Panc1 (cell line): ENCODE measurements around the gene C5AR2. TPM values are rescaled to one million over a fixed set of nuclear protein-coding genes. Genes with fewer than 3 reads are reported as not detected.

Source experiments
- ATAC-seq: fragments of 200-7000 bp; cut with Tn5 transposase; 2 replicates; pipeline ENCODE4 v1.9.1; 2020; ENCODE audit warnings: mild to moderate bottlenecking, moderate library complexity
- BruUV-seq: library from RNA; stranded (reverse); fragments of 400-500 nt; replicated peaks from 2 replicates; lab custom pipeline; 2021; lab: Mats Ljungman, UMichigan
- CTCF ChIA-PET: fragments of 300-600 bp; sonication (Branson Sonifier 250); formaldehyde crosslinking; loops from one replicate; lab custom pipeline; 2022; ENCODE audit warnings: antibody characterized with exemption; lab: Charles Lee
- POLR2A ChIA-PET: fragments of 300-600 bp; sonication (Branson Sonifier 250); formaldehyde crosslinking; loops from one replicate; lab custom pipeline; 2022; ENCODE audit warnings: antibody characterized with exemption; lab: Charles Lee
- DNase-seq: peaks from one replicate; pipeline ENCODE4 v3.0.0-alpha.2; 2010; ENCODE audit warnings: low read depth, low spot score
- H3K27ac ChIP-seq: 2 replicates; pipeline ENCODE4 v1.5.1; 2011; ENCODE audit warnings: mild to moderate bottlenecking, low read length, inconsistent platforms
- H3K27me3 ChIP-seq: fragments of 200-500 bp; sonication (Bioruptor generic); 2 replicates; pipeline ENCODE4 v1.6.0; 2014; ENCODE audit warnings: low read length, inconsistent platforms; ENCODE audit not compliant: control insufficient read depth, insufficient read depth
- H3K36me3 ChIP-seq: fragments of 200-500 bp; sonication (Bioruptor generic); 2 replicates; pipeline ENCODE4 v1.5.1; 2014; ENCODE audit warnings: inconsistent platforms, mild to moderate bottlenecking, low read length, moderate library complexity; ENCODE audit not compliant: control insufficient read depth, insufficient read depth
- H3K4me1 ChIP-seq: 2 replicates; pipeline ENCODE4 v1.5.1; 2011; ENCODE audit warnings: inconsistent platforms, mild to moderate bottlenecking, low read length, moderate library complexity; ENCODE audit not compliant: control insufficient read depth, insufficient read depth
- H3K4me3 ChIP-seq, 2 experiments: 2 replicates each; pipeline ENCODE4 v1.5.1; 2011 to 2012; ENCODE audit warnings: low read depth in 2 of 2, low read length in 2 of 2, mild to moderate bottlenecking in 2 of 2, inconsistent platforms in 1 of 2, moderate library complexity in 1 of 2
- H3K9me3 ChIP-seq: fragments of 200-500 bp; sonication (Bioruptor generic); 2 replicates; pipeline ENCODE4 v1.5.1; 2014; ENCODE audit warnings: low read depth, mild to moderate bottlenecking, inconsistent platforms, low read length, moderate library complexity; ENCODE audit not compliant: control insufficient read depth, insufficient read depth
- CTCF ChIP-seq: fragments of 450-650 bp; IDR thresholded peaks from 2 replicates; pipeline ENCODE4 v1.5.1; 2017; ENCODE audit warnings: mild to moderate bottlenecking
- POLR2AphosphoS5 ChIP-seq: IDR thresholded peaks from 2 replicates; pipeline ENCODE4 v1.6.1; 2012; ENCODE audit warnings: mild to moderate bottlenecking, low read depth, low read length, moderate library complexity
- SIN3A ChIP-seq: IDR thresholded peaks from 2 replicates; pipeline ENCODE4 v1.6.1; 2012; ENCODE audit warnings: low read depth, mild to moderate bottlenecking, low read length, moderate library complexity, borderline replicate concordance; ENCODE audit not compliant: insufficient read depth
- TCF7L2 ChIP-seq: IDR thresholded peaks from 2 replicates; pipeline ENCODE4 v1.6.1; 2011; ENCODE audit warnings: mild to moderate bottlenecking, low read depth, low read length, inconsistent platforms
- in situ Hi-C: cut with HindIII; loops from 2 replicates; pipeline ENCODE4 v1.10.0; 2016; ENCODE audit warnings: low sequenced_read_pairs, low pct_unique_long_range_greater_than_20kb
- intact Hi-C: fragments of 100-400 bp; cut with micrococcal nuclease; formaldehyde crosslinking; loops from one replicate; pipeline ENCODE4 v1.10.0; 2022; ENCODE audit not compliant: unreplicated experiment
- total RNA-seq: library from RNA; stranded (reverse); gene quantifications from one replicate; pipeline ENCODE4 v1.2.1, GENCODE V29; 2021; ENCODE audit not compliant: unreplicated experiment
- TF ChIP-seq, protein P1 (sequence below), 2 experiments: IDR thresholded peaks; 2 replicates each; pipeline ENCODE4 v1.6.1; 2011 to 2012; ENCODE audit warnings: low read depth in 2 of 2, control low read depth in 1 of 2, low read length in 1 of 2, mild to moderate bottlenecking in 1 of 2, moderate library complexity in 1 of 2; ENCODE audit not compliant: insufficient read depth in 1 of 2

The C5AR2 gene
- total RNA-seq, 1 experiment from 2014 or later = 0.03 TPM

DNA sequence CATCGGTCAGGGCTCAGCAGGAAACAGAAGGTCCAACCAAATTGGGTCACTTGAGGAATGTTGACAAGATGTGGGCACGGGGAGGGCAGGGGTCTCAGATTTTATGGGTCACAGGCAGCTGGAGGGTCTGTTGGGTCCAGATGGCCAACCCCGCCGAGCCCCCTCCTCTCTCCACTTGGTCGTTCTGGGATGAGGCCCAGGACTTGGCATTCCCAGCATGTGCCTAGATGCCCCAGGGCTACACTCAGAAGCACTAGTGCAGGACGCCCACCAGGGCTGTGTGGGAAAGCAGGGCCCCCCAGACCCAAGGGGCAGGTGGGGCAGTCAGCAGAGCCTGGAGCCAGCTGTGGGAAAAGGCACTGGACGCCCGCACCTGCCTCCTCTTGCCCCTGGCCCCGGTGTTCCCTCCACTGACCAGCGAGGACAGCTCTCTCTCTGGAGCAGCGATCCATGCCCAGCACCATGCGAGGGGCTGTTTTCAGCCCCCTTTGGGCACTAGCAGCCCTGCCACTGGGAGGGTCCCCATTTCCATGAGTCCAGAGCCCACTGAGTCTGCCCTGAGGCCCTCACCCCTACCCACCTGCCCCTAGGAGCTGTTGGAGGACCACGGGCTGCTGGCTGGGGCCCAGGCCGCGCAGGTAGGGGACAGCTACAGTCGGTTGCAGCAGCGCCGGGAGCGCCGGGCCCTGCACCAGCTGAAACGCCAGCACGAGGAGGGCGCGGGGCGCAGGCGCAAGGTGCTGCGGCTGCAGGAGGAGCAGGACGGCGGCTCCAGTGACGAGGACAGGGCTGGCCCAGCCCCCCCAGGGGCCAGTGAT is 43.1 kb downstream of the C5AR2 start:
- Histone ChIP-seq H3K27me3 (no peaks in the 10 kb centered on the region), H3K36me3 (no peaks in the 10 kb centered on the region; the same call in 1 of the 2 replicates), H3K27ac (no peak overlapping the region), H3K4me1 (no peaks in the 10 kb centered on the region), H3K4me3 (no peak overlapping the region), H3K9me3 (no peaks in the 10 kb centered on the region)
- no peak for ATAC-seq
- DNase-seq = no peak
- no TSS peak for BruUV-seq
- ChIA-PET CTCF (no interaction called here), POLR2A (interaction anchor here (0.6 kb wide), 1 partner anchor 8 kb away, joined by 5 read pairs; no protein-coding TSS in a partner anchor)
- intact Hi-C loops (no loop called here), in situ Hi-C loops (no loop called here)
- TF ChIP-seq, protein P1, sequence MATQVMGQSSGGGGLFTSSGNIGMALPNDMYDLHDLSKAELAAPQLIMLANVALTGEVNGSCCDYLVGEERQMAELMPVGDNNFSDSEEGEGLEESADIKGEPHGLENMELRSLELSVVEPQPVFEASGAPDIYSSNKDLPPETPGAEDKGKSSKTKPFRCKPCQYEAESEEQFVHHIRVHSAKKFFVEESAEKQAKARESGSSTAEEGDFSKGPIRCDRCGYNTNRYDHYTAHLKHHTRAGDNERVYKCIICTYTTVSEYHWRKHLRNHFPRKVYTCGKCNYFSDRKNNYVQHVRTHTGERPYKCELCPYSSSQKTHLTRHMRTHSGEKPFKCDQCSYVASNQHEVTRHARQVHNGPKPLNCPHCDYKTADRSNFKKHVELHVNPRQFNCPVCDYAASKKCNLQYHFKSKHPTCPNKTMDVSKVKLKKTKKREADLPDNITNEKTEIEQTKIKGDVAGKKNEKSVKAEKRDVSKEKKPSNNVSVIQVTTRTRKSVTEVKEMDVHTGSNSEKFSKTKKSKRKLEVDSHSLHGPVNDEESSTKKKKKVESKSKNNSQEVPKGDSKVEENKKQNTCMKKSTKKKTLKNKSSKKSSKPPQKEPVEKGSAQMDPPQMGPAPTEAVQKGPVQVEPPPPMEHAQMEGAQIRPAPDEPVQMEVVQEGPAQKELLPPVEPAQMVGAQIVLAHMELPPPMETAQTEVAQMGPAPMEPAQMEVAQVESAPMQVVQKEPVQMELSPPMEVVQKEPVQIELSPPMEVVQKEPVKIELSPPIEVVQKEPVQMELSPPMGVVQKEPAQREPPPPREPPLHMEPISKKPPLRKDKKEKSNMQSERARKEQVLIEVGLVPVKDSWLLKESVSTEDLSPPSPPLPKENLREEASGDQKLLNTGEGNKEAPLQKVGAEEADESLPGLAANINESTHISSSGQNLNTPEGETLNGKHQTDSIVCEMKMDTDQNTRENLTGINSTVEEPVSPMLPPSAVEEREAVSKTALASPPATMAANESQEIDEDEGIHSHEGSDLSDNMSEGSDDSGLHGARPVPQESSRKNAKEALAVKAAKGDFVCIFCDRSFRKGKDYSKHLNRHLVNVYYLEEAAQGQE (IDR thresholded peaks at IDR 0.05; ENCODE audit: insufficient read depth in 1 of 2, low read depth in 2 of 2, low read length in 1 of 2) = no peak
- no peak for TF ChIP-seq TCF7L2
- TF ChIP-seq CTCF = no peak
- TF ChIP-seq POLR2AphosphoS5 = no peak
- TF ChIP-seq SIN3A = no peak

DNA sequence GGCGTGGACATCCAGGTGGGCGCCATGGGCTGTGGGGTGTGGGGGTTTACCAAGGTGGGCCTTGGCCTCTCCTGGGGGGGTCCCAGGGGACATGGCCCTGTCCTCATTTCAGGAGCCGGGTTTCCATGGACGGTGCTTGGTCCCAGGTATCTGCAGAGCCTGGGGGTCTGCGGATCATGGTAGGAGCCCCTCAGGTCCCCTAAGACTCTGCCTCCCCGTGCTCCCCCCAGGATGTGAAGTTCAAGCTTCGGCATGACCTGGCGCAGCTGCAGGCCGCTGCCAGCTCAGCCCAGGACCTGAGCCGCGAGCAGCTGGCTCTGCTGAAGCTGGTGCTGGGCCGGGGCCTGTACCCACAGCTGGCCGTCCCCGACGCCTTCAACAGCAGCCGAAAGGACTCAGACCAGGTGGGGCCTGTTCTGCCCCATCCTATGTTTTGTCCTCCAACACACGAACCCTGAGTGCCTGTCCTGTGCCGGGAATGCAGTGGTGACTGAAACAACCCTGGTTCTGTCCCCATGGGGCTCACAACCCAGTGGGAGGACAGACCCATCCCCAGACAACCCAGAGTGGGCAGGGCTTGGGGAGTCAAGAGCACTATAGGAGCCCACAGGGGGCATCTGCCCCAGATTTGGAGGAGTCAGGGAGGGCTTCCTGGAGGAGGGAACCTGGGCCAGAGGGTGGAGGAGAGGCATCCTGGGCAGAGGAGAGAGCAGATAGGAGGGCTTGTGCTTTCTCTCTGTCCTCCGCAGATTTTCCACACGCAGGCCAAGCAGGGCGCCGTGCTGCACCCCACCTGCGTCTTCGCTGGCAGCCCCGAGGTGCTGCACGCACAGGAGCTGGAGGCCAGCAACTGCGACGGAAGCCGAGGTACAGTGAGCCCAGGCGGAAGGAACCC is 44.0 kb downstream of the C5AR2 start:
- DNase-seq (no peak), ATAC-seq (no peak)
- Histone ChIP-seq H3K4me1 (no peaks in the 10 kb centered on the region), H3K4me3 (no peak overlapping the region), H3K27ac (no peak overlapping the region), H3K9me3 (no peaks in the 10 kb centered on the region), H3K36me3 (no peaks in the 10 kb centered on the region; the same call in 1 of the 2 replicates), H3K27me3 (no peaks in the 10 kb centered on the region)
- CTCF ChIA-PET = no interaction called here
- intact Hi-C loops (no loop called here), in situ Hi-C loops (no loop called here)
- no TSS peak for BruUV-seq
- POLR2A ChIA-PET = no interaction called here
- TF ChIP-seq SIN3A (no peak), TCF7L2 (no peak), CTCF (no peak), POLR2AphosphoS5 (no peak)
- TF ChIP-seq, protein P1 (IDR thresholded peaks at IDR 0.05; ENCODE audit: insufficient read depth in 1 of 2, low read depth in 2 of 2, low read length in 1 of 2) = no peak
